ENCODE data around the gene FKBP15. TPM values are rescaled to one million over a fixed set of nuclear protein-coding genes. Genes with fewer than 3 reads are reported as not detected.
"Not testable (repeated sequence)": the region's sequence is repeated elsewhere in the genome, so short reads cannot be mapped to it uniquely, and the experiment has no call there.

FKBP15 gene
- total RNA-seq, 1 donor from 2014 or later = 26.9 TPM

DNA sequence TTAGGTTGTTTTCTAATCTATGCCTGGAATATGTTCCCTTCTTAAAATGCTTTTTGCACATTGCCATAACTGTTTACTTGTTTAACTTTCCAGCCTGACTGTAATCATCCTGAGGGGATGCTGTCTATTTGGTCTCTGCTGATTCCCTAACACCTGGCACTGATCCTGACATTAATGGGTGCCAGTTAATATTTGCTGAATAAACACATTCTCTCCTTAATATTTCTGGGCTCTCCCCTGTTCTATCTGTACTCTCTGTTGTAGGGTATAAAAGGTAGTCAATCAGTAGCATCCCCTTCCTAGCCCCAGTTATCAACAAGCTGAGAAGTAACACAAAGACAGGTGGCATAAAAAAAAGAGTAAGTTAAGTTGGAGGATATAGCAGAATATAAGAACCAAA lies 91.6 kb downstream of the FKBP15 start:
- no peaks in the 10 kb centered on the region for H3K4me1 Mint-ChIP-seq (ENCODE audit: low read depth)
- no peaks in the 10 kb centered on the region for H3K36me3 Mint-ChIP-seq (ENCODE audit: insufficient read depth)
- H3K9me3 Mint-ChIP-seq (ENCODE audit: low read depth) = no peaks in the 10 kb centered on the region
- H3K27me3 Mint-ChIP-seq = peaks cover 35% of the 10 kb centered on the region
- TF ChIP-seq, protein P1, sequence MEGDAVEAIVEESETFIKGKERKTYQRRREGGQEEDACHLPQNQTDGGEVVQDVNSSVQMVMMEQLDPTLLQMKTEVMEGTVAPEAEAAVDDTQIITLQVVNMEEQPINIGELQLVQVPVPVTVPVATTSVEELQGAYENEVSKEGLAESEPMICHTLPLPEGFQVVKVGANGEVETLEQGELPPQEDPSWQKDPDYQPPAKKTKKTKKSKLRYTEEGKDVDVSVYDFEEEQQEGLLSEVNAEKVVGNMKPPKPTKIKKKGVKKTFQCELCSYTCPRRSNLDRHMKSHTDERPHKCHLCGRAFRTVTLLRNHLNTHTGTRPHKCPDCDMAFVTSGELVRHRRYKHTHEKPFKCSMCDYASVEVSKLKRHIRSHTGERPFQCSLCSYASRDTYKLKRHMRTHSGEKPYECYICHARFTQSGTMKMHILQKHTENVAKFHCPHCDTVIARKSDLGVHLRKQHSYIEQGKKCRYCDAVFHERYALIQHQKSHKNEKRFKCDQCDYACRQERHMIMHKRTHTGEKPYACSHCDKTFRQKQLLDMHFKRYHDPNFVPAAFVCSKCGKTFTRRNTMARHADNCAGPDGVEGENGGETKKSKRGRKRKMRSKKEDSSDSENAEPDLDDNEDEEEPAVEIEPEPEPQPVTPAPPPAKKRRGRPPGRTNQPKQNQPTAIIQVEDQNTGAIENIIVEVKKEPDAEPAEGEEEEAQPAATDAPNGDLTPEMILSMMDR (IDR thresholded peaks at IDR 0.05; ENCODE audit: unreplicated experiment) = no peak
- no peak overlapping the region for H3K4me3 Mint-ChIP-seq (ENCODE audit: low read depth)
- no peak for DNase-seq (ENCODE audit: low spot score, unreplicated experiment)
- no peak overlapping the region for H3K27ac Mint-ChIP-seq

DNA sequence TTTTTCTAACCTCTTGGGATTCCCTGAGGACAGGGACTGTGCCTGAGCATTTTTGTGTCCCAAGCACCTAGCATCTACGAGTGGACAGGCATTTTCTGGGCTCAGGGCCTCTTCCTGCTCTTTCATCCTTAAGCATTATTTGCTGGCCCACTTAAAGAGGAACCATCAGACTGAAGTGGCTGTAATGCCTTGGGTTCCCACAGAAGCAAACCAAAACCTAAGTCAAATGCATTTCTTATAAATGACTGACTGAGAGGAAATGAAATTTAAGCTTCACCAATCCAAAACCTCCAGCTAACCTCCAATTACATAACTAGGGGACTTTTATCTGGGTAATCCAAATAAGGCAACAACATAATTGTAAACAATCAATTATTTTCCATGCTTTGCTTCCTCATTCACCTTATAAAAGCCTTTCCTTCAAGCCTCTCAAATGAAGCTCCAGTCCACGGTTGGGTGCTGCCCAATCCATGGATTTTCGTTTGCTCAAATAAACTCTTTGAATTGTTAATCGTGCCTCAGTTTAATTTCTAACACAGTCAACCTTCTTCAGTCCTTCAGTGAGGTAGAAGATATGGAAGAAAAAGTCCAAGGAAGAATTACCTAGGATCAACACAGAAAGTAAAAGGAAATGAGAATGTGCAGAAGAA lies 95.6 kb downstream of the FKBP15 start:
- no peak for DNase-seq (ENCODE audit: low spot score, unreplicated experiment)

DNA sequence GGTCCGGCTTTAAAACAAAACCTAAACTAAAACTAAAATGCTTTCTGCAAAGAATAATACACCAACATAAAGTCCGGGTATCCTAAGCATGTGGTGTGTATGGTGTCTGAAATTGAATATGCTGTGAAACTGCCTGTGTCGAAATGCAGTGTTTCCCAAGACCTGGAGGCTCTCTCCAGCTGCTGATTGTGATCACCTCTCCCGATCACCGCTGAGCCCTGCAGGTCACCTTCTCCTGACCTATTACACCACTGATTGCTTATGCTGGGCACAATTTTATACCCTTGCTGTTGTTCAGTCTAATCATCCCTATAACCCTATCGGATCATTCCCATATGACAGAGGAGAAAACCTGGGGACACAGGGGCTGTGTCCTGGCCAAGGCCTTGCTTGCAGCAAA lies 102.2 kb downstream of the FKBP15 start:
- not testable (repeated sequence) for DNase-seq (ENCODE audit: low spot score, unreplicated experiment); H3K9me3 Mint-ChIP-seq (ENCODE audit: low read depth); H3K27me3 Mint-ChIP-seq; H3K27ac Mint-ChIP-seq; H3K4me3 Mint-ChIP-seq (ENCODE audit: low read depth); H3K36me3 Mint-ChIP-seq (ENCODE audit: insufficient read depth); H3K4me1 Mint-ChIP-seq (ENCODE audit: low read depth)

More for the DNA sequence above, 95.6 kb downstream of the FKBP15 start:
- H3K4me1 Mint-ChIP-seq (ENCODE audit: low read depth) = no peaks in the 10 kb centered on the region
- H3K27me3 Mint-ChIP-seq = peaks cover 38% of the 10 kb centered on the region
- no peak overlapping the region for H3K4me3 Mint-ChIP-seq (ENCODE audit: low read depth)
- no peaks in the 10 kb centered on the region for H3K9me3 Mint-ChIP-seq (ENCODE audit: low read depth)
- TF ChIP-seq, protein P1 (IDR thresholded peaks at IDR 0.05; ENCODE audit: unreplicated experiment) = no peak
- no peaks in the 10 kb centered on the region for H3K36me3 Mint-ChIP-seq (ENCODE audit: insufficient read depth)
- H3K27ac Mint-ChIP-seq = no peak overlapping the region

Other genes with a start within 250 kb of the FKBP15 start
- gene ZNF883, start 209.1 kb downstream of the FKBP15 start, total RNA-seq = 14.1 and 16.5 TPM in 2 replicates
- gene ZFP37, start 164.6 kb downstream of the FKBP15 start, total RNA-seq = 7.9 and 8.7 TPM in 2 replicates
- gene SLC31A2, start 70.3 kb downstream of the FKBP15 start, total RNA-seq = 3.0 and 3.3 TPM in 2 replicates
- 28.2 and 28.5 TPM in 2 replicates for gene SLC31A1, start 267 bp upstream of the FKBP15 start, total RNA-seq
- gene CDC26, start 54.3 kb upstream of the FKBP15 start, total RNA-seq = 33.0 and 36.6 TPM in 2 replicates
- gene PRPF4, start 54.4 kb upstream of the FKBP15 start, total RNA-seq = 33.6 and 35.1 TPM in 2 replicates
- gene RNF183, start 82.1 kb upstream of the FKBP15 start, total RNA-seq = 0.26 and 0.44 TPM in 2 replicates
- gene WDR31, start 119.0 kb upstream of the FKBP15 start, total RNA-seq = 5.1 and 5.7 TPM in 2 replicates
- gene BSPRY, start 128.3 kb upstream of the FKBP15 start, total RNA-seq = 18.8 and 19.7 TPM in 2 replicates
- gene HDHD3, start 155.7 kb upstream of the FKBP15 start, total RNA-seq = 77.4 and 83.9 TPM in 2 replicates
- gene ALAD, start 180.0 kb upstream of the FKBP15 start, total RNA-seq = 59.3 and 64.3 TPM in 2 replicates
- 36.6 and 40.5 TPM in 2 replicates for gene POLE3, start 189.4 kb upstream of the FKBP15 start, total RNA-seq
- gene C9orf43, start 189.5 kb upstream of the FKBP15 start, total RNA-seq = 0.51 and 1.6 TPM in 2 replicates
- 39.3 and 44.2 TPM in 2 replicates for gene RGS3, start 242.4 kb upstream of the FKBP15 start, total RNA-seq